Measurements from ENCODE around the gene WDPCP.
A peak's percentile ranks its signal among the peaks of the same experiment; 100 is the strongest.
"Not testable (repeated sequence)": the region's sequence is repeated elsewhere in the genome, so short reads cannot be mapped to it uniquely, and the experiment has no call there.

Gene WDPCP, protein sequence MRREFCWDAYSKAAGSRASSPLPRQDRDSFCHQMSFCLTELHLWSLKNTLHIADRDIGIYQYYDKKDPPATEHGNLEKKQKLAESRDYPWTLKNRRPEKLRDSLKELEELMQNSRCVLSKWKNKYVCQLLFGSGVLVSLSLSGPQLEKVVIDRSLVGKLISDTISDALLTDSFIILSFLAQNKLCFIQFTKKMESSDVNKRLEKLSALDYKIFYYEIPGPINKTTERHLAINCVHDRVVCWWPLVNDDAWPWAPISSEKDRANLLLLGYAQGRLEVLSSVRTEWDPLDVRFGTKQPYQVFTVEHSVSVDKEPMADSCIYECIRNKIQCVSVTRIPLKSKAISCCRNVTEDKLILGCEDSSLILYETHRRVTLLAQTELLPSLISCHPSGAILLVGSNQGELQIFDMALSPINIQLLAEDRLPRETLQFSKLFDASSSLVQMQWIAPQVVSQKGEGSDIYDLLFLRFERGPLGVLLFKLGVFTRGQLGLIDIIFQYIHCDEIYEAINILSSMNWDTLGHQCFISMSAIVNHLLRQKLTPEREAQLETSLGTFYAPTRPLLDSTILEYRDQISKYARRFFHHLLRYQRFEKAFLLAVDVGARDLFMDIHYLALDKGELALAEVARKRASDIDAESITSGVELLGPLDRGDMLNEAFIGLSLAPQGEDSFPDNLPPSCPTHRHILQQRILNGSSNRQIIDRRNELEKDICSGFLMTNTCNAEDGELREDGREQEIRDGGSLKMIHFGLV

DNA sequence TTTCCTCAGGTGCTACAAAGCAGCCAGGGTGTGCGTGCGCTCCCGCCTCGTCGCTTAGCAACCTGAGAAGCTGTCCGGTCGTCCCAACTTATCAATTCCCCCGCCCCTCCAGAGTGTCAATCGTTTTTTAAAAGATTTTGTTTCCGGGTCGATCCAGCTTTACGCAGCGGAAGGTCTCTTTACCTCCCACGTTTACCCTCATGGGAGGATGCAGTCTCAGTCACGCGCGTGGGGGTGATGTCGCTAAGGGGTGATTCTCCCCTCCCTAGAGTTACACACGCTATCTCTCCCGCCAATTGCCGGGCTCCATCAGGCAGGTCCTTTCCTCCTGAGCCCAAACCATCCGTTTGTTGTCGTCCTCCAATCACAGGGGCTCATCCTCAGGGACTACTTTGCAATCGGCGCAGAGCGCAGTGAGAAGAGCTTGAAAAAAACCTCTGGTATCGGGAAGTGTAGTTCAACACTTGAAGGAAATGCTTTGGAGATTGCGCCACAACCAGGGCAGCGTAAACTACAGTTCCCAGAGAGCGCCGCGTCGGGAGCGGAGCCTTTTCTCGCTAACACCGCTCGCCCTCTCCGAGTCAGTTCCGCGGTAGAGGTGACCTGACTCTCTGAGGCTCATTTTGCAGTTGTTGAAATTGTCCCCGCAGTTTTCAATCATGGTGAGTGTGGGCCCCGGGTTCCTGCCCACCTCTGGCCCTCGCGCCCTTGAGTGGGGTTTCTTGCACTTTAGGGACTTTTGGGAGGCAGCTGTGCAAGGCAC, at the start of gene WDPCP, which contains the start of gene MDH1:
Gene WDPCP, minus strand, starts transcription at position 93 of the 763 bp plus-strand sequence. CDS start 206 bp downstream, outside the sequence.
Gene MDH1, plus strand, starts transcription at position 579 of the 763 bp plus-strand sequence. Its CDS starts 81 bp downstream, at position 660.
- in situ Hi-C loops (cut with HindIII; ENCODE audit: low pct_ligation_motif_present, low pct_unique_long_range_greater_than_20kb, low sequenced_read_pairs), result no loop called here
- DNase-seq, result peak; percentile 100

GRCh38 chr2:63632382-63632781, 44.1 kb upstream of the WDPCP start:
- DNase-seq, result no peak
- in situ Hi-C loops (cut with HindIII; ENCODE audit: low pct_ligation_motif_present, low pct_unique_long_range_greater_than_20kb, low sequenced_read_pairs), result no loop called here

GRCh38 chr2:63631501-63631900, 43.2 kb upstream of the WDPCP start:
- no peak for DNase-seq
- in situ Hi-C loops (cut with HindIII; ENCODE audit: low pct_ligation_motif_present, low pct_unique_long_range_greater_than_20kb, low sequenced_read_pairs), result no loop called here

GRCh38 chr2:63628403-63628942, 40.2 kb upstream of the WDPCP start:
- in situ Hi-C loops (cut with HindIII; ENCODE audit: low pct_ligation_motif_present, low pct_unique_long_range_greater_than_20kb, low sequenced_read_pairs), result no loop called here
- DNase-seq, result no peak

GRCh38 chr2:63627866-63628265, 39.6 kb upstream of the WDPCP start:
- in situ Hi-C loops (cut with HindIII; ENCODE audit: low pct_ligation_motif_present, low pct_unique_long_range_greater_than_20kb, low sequenced_read_pairs), result no loop called here
- DNase-seq, result no peak

DNA sequence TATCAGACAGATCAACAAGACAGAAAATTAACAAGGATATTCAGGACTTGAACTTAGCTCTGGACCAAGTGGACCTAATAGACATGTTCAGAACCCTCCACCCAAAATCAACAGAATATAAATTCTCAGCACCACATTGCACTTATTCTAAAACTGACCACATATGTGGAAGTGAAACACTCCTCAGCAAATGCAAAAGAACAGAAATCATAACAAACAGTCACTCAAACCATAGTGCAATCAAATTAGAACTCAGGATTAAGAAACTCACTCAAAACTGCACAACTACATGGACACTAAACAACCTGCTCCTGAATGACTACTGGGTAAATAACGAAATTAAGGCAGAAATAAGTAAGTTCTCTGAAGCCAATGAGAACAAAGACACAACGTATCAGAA, 35.5 kb upstream of the WDPCP start:
- DNase-seq; in situ Hi-C loops (cut with HindIII; ENCODE audit: low pct_ligation_motif_present, low pct_unique_long_range_greater_than_20kb, low sequenced_read_pairs): not testable (repeated sequence)

DNA sequence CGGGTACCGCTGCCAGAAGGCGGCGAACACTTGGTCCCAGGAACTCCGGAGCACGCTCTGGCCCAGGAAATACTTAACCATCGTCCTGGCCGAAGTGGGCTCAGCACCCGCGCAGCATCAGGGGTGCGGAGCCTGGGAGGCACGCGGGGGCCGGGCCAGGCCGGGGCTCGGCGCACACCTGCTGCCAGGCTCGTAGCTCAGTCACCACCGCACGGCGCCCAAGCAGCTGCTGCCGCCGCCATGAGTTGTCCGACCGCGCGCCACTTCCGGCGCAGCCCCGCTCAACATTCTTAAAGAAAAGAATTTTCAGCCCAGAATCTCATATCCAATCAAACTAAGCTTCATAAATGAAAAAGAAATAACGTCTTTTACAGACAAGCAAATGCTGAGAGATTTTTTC, 34.5 kb upstream of the WDPCP start:
- in situ Hi-C loops (cut with HindIII; ENCODE audit: low pct_ligation_motif_present, low pct_unique_long_range_greater_than_20kb, low sequenced_read_pairs), result no loop called here
- DNase-seq, result no peak

DNA sequence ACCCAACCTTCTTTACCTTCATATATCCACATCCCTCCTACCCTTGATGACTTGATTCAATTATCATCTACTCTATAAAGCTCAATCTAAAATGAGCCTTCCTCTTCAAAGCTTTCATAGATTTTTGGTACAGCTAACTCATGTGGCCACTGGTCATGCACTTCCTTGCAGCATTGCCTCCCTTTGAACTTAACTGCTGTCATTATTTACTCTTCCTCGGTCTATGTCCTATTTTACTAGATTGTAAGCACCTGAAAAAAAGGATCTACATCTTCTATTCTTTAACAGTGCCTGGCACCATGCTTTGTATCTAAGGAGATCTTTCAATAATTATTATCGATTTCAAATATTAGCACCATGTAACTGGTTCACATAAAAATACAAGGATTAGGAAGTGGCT, 31.1 kb upstream of the WDPCP start:
- in situ Hi-C loops (cut with HindIII; ENCODE audit: low pct_ligation_motif_present, low pct_unique_long_range_greater_than_20kb, low sequenced_read_pairs), result no loop called here
- no peak for DNase-seq

DNA sequence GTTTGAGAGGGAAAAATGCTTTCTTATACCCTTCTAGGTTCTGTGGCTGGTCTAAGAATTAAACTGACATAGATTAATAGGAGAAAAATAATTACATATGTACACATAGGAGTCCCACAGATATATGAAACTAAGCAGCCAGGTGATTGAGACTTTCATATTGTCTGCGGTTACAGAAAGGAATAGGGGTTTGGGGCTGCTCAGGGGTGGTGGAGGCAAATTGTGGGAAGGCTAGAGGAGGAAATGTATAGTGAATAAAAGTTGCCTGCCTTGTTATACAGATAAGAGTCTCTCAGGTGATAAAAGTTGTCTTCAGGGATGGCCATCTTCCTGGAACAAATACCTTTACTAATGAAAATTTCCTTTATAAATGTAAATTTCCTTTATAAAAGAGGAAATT, 29.1 kb upstream of the WDPCP start:
- in situ Hi-C loops (cut with HindIII; ENCODE audit: low pct_ligation_motif_present, low pct_unique_long_range_greater_than_20kb, low sequenced_read_pairs), result no loop called here
- no peak for DNase-seq

DNA sequence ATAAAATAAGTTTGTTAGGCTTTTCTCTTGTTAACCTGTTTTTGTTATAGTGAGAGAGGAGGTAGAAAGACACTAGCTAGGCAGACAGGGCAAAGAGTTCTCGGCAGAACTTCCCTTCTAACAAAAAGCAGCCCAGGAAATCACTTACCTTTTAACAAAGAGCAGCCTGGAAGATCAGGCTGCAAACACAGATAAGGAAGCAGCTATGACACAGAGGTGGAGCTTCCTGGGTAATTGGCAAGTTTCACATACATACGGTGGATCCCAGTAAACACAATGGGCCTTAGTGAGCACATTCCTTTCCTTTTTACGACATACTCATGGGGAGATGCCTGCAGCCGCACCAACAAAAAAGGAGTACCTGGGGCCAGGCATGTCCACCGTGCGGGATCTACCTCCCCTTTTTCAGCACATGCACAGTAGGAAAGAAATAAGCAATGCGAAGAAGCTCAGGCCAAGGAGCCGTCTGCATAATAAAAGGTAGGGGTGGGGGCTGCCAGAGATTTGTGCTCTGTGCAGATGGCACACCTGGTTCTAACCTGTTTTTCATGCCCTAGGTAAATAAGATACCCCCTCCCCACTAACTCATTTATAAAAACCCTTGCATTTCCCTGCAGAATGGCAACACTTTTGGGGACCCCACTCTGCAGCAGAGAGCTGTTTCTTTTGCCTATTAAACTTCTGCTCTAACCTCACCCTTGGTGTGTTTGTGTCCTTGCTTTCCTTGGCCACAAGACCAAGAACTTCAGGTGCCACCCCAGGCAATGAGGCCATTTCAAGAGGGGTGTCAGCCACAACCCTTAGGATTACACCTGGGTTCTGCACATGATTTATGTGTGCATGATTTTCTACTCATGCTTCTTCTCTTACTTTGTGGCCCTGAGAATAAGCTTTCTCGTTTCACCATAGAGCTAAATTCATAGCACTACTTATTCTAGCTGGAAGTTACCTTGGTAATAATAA, 27.0 kb upstream of the WDPCP start:
- DNase-seq, result no peak
- in situ Hi-C loops (cut with HindIII; ENCODE audit: low pct_ligation_motif_present, low pct_unique_long_range_greater_than_20kb, low sequenced_read_pairs), result no loop called here

DNA sequence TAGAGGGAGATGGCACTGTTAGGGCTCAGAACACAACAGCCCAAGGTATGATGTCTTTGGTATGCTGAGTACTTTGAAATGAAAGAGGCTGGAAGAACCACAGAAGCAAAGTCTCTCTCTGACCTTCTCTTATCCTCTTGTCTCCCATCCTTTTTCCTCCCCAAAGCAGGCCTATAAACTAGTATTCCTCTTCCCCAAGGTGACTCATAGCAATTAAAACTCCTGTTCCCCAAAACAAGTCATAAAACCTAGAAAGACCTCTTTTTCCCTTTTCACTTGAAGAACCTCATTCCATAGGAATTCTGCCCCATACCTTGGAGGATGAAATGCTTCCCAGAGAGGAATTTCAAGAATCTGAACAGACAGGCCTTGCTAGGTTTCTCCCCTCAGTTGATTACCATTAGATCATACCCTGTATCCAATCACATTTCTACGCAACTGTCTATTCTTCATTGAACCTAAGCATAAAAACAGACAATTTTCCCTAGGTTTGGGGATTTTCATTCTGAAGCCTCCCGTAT, 26.2 kb upstream of the WDPCP start:
- in situ Hi-C loops (cut with HindIII; ENCODE audit: low pct_ligation_motif_present, low pct_unique_long_range_greater_than_20kb, low sequenced_read_pairs), result no loop called here
- DNase-seq, result peak; percentile 82

DNA sequence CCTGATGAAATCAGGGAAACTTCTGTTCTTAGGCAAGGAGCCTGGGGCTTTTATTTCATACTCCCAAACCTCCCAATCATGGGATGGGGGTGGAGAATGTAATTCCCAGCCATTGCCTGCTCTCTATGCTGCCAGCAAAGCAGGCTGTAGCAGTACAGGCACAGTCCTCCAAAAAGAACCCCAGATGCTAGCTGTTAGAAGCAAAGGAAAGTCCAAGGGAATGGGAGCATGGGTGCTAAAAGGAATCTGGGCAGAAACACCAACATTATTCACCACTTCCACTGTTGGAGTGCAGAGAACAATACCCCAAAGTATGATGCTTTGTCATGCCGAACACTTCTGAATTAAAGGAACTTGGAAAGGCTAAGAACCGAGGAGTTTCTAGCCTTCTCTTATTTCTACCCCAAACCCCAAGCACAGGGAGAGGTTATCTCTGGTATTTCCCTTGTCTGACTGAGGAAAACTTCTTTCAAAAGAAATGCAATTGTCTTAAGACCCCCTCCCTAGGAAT, 25.2 kb upstream of the WDPCP start:
- in situ Hi-C loops (cut with HindIII; ENCODE audit: low pct_ligation_motif_present, low pct_unique_long_range_greater_than_20kb, low sequenced_read_pairs), result no loop called here
- no peak for DNase-seq

GRCh38 chr2:63610525-63610924, 22.2 kb upstream of the WDPCP start:
- no peak for DNase-seq
- in situ Hi-C loops (cut with HindIII; ENCODE audit: low pct_ligation_motif_present, low pct_unique_long_range_greater_than_20kb, low sequenced_read_pairs), result no loop called here

DNA sequence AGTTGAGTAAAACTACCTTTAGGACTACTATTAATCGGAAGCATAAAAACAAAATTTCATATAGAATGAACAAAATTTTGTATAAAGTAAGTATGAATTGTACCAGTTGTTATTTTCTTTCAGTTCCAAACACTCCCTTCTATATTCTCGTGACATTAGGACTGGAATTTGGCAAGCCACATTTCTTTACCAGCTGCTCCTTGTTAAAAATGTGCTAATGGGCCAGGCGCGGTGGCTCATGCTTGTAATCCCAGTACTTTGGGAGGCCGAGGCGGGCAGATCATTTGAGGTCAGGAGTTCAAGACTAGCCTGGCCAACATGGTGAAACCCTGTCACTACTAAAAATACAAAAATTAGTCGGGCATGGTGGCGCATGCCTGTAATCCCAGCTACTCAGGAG, 20.6 kb upstream of the WDPCP start:
- DNase-seq; in situ Hi-C loops (cut with HindIII; ENCODE audit: low pct_ligation_motif_present, low pct_unique_long_range_greater_than_20kb, low sequenced_read_pairs): not testable (repeated sequence)

DNA sequence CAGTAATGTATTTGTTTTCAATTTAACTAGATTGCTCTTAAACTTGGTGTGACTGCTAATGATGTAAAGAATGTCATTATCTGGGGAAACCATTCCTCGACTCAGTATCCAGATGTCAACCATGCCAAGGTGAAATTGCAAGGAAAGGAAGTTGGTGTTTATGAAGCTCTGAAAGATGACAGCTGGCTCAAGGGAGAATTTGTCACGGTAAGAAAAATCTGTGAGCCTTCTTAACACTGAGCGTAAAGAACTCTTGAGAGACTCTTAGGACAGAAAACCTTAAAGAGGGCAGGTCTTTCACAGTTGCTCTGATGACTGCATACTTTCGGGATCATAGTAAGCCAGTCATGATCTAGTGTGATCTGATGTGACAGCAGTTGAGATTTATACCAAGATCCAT, 16.4 kb upstream of the WDPCP start:
- in situ Hi-C loops (cut with HindIII; ENCODE audit: low pct_ligation_motif_present, low pct_unique_long_range_greater_than_20kb, low sequenced_read_pairs), result no loop called here
- no peak for DNase-seq

DNA sequence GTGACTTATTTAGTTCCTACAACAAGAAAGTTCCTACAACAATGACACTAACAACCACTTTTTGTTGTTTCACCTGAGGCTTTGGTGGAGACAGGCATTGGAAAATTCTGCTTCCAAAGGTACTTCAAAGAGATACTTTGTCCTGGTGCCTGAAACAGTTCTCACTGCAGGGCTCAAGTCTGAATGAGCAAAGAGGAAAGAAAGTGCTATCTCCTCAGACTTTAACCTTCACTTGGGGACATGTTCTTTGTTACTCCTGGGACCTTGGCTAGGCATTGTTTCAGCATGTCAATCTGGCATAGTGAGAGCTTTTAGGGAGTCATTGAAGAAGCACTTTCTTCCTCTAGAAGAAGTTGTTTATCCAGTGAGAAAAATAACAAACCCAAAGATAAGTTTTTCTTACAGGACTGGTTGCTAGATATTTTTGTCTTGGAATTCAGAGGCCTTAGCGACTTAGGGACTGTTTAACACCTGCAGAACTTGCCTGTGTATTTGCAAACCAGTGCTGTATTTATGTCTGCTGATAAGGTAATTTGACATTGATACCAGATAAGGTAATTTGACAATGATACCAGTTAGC, 12.7 kb upstream of the WDPCP start:
- no peak for DNase-seq
- in situ Hi-C loops (cut with HindIII; ENCODE audit: low pct_ligation_motif_present, low pct_unique_long_range_greater_than_20kb, low sequenced_read_pairs), result no loop called here

DNA sequence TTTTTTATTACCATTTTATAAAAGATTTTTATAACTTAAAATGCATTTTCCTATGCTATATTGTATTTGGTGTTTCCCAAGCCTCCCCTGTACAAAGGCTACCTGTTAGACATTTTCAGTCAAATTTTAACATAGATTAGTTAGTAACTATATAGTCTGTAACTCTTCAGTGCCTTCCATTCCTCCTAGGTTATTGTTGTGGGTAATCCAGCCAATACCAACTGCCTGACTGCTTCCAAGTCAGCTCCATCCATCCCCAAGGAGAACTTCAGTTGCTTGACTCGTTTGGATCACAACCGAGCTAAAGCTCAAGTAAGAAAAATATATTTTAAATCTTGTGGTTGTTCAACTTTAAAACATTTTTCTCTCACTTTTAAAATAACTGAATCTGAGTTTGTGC, 10.7 kb upstream of the WDPCP start:
- in situ Hi-C loops (cut with HindIII; ENCODE audit: low pct_ligation_motif_present, low pct_unique_long_range_greater_than_20kb, low sequenced_read_pairs), result no loop called here

More for the DNA sequence above, 10.7 kb upstream of the WDPCP start:
- no peak for DNase-seq

All from ACHN (cell line).